Activated CD4-positive, alpha-beta T cell treated with anti-CD3 and anti-CD28 coated beads for 4 hours (primary cell): ENCODE measurements around the gene NTHL1.
A peak's percentile ranks its signal among the peaks of the same experiment; 100 is the strongest.

Experiments used
- DNase-seq, 2 donors: peaks; one replicate each; pipeline ENCODE4 v3.0.0-alpha.2; 2020

NTHL1 gene

DNA sequence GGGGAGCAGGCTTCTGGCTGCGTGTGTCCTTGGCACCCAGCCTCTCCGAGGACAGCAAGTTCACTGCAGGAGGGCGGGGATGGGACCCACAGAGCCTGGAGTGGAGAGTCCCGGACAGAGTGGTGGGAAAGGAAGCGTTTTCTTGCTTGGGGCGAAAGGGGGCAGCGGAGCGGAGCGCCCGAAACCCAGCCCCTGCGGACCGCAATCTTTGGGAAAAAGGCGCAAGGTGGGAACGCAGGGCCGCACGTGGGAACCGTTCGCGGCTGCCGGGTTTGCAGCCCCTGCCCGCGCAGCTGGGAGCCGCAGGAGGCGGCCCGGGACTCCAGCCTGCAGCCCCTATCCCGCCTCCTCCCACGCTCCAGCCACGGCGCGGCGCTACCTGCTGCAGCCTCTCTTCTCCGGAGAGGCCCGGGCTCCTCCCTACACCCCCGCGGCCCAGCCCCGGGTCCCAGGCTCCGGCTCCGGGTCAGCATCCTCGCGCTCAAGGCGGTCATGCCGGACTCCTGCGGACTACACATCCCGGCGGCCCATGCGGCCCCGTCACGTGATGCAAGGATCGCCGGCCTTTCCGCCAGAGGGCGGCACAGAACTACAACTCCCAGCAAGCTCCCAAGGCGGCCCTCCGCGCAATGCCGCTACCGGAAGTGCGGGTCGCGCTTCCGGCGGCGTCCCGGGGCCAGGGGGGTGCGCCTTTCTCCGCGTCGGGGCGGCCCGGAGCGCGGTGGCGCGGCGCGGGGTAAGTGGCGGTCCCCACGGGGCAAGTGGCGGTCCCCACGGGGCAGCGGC, at the start of gene NTHL1, which contains the start of gene TSC2:
NTHL1 (minus strand) TSS at position 505 of the 786 bp plus-strand sequence; CDS start at position 494, 11 bp downstream.
TSC2 (plus strand) TSS at position 656 of the 786 bp plus-strand sequence. CDS start 631 bp downstream, outside the sequence.
- peak; percentile 91 for DNase-seq

DNA sequence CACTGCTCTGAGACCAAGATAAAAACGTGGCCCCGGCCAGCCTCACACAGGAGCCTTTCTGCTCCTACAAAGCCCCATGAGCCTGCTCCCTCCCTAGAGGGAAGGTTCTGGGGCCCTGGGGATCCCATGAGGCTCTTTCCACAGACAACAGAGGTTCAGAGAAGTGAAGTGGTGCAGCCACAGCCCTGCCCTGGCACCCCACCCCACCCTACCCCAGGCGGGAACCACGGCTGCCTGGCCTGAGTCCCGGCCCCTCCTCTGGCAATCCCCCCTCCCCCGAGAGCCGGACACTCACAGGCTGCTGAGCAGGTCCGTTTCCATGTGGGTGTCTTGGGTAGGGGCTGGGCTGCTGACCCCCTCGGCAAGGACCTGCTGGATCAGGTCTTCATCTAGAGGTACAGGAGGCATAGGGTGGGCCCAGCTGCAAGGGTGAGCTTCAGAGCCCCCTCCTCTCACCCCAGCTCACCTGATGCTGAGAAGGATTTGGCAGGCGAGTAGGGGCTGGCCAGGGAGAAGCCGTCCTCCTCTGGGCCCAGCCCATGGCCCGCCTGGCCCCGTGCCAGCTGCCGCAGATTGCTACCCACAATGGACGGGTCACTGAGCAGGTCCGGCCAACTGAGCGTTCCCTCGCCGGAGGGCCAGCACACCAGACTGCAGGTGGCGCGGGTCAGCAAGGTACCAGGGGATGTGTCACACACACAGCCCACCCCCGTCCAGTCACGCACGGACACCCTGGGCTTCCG, 49.4 kb upstream of the NTHL1 start:
- no peak for DNase-seq

GRCh38 chr16:2095918-2096582, 48.4 kb upstream of the NTHL1 start:
- no peak for DNase-seq

- DNase-seq, result no peak
Observed at GRCh38 chr16:2095315-2095853, 47.8 kb upstream of the NTHL1 start.

DNA sequence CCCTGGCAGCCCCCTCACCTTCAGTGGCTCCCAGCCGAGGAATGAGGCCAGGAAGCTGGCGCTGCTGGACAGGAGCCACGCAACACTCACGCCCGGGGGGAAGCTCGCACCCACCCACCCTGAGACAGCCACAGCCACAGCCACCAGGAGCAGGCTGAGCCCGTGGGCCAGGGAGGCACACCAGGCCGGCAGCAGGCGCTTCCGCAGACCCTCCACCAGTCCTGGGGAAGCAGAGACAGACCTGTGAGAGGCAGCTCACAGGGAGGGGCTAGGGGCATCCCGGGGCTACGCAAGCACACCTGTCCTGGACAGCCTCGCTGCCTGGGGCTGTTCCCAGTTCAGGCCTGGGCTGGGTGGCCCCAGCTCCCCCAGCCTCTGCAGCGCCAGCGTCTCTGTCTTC, 46.2 kb upstream of the NTHL1 start:
- no peak for DNase-seq

DNA sequence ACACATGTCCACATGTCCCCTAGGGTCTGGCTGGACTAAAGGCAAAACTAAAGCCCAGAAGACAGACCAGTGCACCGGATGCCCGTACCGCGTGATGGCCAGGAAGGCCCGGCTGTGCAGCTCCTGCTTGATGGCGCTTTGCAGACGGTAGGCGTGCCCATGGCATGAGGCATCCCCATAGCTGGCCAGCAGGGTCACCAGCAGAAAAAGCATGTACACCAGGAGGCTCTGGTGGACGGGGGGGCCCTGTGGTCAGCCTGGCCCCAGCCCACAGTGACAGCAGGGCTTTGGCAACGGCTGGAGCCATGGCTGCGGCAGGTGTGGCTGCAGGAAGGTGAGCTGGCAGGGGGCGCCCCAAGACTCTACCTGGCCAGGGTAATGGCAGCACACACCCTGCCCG, 45.2 kb upstream of the NTHL1 start:
- no peak for DNase-seq

DNA sequence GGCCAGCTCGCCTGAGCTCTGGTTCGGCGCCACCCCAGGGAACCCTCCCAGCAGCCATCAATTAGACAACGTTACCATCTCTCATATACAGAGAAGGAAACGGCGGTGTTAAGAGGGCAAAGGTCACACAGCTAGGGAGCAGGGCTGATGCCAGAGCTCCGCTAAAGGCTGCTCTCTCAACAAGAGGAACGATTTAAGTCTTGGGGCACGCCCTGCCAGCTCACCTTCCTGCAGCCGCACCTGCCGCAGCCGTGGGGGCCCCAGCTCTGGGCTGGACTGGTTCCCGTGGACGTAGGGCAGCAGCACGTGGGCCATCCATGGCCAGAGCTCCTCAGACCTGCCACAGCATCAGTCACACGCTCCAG, 44.6 kb upstream of the NTHL1 start:
- no peak for DNase-seq

DNA sequence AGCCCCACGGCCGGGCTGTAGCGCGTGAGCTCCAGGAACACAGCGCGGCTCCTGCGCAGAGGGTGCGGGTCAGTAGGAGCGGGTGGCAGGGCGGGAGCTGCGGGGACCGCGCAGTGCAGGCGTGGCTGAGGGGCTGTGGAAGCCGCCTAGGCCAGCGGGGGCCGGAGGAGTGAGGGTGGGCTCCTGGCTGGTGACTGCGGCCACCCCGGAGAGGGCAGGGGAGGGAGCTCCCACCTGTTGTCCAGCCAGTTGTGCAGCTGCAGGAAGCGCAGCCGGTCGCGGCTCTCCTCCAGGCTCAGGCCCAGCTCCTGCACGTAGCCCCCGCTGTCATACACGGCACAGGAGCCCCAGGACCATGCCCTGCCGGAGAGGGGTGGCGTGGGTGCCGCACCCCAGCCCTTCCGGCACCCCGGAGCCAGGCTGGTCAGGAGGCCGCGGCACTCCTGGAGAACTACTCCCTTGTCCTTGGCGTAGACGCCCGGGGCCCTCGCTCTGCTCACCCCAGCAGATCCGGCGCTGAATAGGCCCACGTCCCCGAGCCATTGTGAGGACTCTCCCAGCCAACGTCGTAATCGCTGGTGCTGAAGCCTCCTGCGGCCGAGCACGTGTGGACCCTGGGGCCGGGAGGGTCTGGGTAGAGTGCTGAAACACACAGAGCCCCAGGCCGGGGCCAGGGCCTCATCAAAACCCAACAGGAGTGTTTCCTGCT, 44.1 kb upstream of the NTHL1 start:
- no peak for DNase-seq

- DNase-seq, result no peak
Observed at GRCh38 chr16:2090777-2091546, 43.3 kb upstream of the NTHL1 start.

- DNase-seq, result no peak
Observed at GRCh38 chr16:2090481-2090776, 42.8 kb upstream of the NTHL1 start.

DNA sequence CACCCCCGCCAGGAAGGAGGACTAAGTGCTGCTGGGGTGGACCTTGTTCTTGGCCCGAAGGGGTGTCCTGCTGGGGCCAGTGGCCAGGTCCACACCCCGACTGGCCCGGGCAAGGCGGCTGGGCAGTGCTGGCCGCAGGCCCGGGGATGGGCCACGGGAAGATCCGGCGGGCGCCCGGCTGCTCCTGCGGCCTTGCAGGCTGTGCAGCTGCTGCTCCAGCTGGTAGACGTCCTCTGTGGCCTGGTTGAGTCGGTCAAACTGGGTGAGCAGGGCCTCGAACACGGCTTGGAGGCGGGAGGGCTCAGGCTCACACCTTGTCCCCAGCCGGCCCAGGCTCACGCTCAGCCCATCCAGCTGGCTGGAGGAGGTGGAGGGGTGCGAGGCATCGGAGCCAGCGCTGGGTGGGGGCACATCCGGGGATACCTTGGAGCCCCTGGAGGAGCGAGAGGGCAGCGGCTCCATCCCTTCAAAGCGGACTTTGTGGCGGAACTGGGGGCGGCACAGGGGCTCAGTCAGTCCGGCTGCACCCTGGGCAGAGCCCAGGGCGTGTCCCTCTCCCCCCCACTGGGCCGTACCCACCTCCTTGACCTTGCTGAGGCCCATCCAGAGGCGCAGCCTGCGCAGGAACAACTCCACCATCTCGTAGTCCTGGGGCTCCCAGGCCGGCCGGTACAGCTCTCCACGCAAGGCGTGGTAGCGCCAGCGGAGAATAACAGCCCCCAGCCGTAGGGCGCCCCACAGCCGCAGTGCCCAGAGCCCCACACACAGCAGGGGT, 42.3 kb upstream of the NTHL1 start:
- no peak for DNase-seq

GRCh38 chr16:2088759-2089358, 41.2 kb upstream of the NTHL1 start:
- no peak for DNase-seq

GRCh38 chr16:2087748-2088631, 40.4 kb upstream of the NTHL1 start:
- no peak for DNase-seq

DNA sequence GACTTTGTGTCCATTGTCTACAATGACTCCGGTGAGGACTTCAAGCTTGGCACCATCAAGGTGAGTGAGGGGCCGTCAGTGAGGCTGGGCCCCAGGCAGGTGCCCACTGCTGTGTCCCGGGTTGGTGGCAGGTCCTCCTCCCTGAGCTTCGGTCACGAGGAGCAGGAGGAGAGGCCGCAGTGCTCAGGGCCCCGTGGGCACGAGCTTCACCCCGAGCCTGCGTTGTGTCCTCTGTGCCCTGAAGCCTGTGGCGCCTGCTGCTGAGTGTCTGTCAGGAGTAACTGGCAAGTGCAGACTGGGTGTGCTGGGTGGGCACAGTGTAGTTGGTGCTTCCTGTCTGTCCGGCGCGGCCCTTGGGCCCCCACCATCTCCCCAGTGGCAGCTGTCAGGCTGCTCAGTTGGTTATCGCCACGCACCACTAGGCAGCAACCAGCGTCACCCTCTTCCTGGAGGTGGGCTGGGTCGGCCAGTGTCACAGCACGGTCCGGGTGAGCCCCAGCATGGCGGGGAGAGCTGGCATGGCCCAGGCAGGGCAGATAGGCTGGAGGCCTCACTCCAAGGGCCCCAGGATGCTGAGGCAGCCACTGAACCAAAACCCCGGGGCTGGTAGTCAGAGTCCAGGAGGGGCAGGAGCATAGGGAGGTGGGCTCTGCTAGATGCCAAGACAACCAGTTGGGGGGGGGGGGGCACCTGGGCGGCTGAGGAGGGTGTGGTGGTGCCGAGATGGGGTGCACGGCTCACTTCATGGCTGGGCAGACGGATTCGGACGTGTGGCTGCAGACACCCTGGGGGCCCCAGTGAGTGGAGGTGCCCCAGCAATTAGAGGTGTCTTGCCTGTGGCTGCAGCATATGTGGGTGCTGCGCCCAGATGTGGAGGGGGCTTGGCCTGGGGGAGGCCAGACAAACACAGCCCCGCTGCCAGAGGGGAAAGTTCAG, 39.4 kb upstream of the NTHL1 start:
- DNase-seq, result no peak

DNA sequence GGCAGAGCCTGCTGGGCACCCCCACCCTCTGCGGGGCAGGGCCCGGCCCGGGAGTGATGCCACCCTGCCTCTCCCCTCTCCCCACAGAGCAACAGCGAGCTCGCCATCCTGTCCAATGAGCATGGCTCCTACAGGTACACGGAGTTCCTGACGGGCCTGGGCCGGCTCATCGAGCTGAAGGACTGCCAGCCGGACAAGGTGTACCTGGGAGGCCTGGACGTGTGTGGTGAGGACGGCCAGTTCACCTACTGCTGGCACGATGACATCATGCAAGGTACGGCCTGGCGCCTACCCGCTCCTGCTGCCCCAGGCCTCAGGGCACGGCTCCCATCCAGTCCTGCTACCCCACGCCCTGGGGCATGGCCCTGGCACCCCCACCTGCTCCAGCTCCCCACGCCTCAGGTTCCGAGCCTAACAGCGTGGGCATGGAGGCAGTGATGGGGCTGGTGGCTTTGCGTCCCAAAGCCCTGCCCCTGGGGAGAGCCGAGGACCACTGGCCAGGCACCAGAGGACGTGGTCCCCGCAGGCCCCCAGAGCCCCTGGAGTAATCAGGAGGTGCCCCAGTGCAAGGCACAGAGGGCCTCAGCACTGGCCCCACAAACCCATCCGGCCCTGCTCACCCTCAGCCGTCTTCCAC, 38.6 kb upstream of the NTHL1 start:
- DNase-seq, result no peak

- no peak for DNase-seq
Observed at GRCh38 chr16:2085669-2086068, 38.0 kb upstream of the NTHL1 start.

DNA sequence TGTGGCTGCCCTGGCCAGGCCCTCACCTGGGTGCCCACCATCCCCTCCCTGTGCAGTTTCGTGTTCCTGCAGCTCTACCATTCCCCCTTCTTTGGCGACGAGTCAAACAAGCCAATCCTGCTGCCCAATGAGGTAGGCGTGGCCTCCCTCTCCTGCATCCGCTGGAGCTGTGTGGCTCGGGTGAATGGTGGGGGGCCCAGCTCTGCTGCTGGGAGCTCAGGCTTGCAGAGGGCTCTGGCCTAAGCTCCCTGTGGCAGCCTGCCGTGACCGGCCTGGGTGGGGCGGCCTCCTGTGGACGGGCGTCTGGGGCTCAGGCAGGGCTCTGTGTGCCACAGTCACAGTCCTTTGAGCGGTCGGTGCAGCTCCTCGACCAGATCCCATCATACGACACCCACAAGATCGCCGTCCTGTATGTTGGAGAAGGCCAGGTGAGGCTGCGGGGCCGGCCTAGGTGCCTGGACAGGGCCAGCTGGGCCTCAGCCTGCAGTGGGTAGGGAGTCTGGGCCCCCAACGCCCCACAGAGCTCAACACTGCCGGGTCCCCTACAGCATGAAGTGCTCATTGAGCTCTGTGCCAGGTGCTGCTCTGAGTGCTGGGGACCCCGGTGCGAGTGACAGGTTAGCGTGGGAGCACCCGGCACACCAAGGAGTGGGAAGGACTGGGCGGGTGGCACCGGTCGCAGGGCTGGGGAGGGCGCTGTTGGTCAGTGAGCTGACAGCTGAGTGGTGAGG, 37.4 kb upstream of the NTHL1 start:
- no peak for DNase-seq
